Measurements from ENCODE around the gene OR2F2.

Gene OR2F2

DNA sequence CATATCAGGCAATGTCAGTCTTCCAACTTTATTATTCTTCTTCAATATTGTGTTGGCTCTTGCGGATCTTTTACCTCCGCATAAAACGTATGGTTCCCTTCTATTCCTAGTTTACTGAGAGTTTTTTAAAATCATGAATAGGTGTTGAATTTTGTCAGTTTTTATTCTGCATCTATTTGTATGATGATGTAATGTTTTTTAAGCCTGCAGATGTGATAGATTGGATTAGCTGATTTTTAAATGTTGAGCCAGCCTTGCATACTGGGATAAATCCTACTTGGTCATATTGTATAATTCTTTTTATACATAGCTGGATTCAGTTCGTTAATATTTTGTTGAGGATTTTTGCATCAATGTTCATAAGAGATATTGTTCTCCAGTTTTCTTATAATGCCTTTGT, 10.4 kb downstream of the OR2F2 start:
- H3K27ac Mint-ChIP-seq, result no peak overlapping the region
- ATAC-seq (replicated peaks) (no peak), DNase-seq (no peak)
- peaks cover 0 to 3% of the 10 kb centered on the region in 2 donors for H3K9me3 Mint-ChIP-seq
- H3K4me3 Mint-ChIP-seq, result no peak overlapping the region
- no peaks in the 10 kb centered on the region for H3K4me1 Mint-ChIP-seq
- peaks cover 24 to 25% of the 10 kb centered on the region in 2 donors for H3K27me3 Mint-ChIP-seq
- H3K36me3 Mint-ChIP-seq, result no peaks in the 10 kb centered on the region

DNA sequence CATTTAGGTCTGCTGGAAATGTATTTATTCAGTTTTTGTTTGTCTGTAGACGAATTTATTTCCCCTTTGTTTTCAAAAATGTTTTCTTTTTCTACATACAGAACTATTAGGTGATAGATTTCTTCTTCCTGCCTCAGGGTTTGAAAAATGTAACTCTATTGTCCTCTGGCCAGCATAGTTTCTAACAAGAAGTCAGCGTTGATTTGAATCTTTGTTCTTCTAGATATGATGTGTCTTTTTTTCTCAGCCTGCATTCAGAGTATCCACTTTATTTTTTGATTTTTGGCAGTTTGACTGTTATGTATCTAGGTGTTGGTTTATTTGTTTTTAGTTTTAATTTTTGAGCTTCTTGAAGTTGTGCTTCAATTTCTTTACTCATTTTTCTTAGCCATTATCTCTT, 12.1 kb downstream of the OR2F2 start:
- peaks cover 24 to 25% of the 10 kb centered on the region in 2 donors for H3K27me3 Mint-ChIP-seq
- no peak for ATAC-seq (replicated peaks)

DNA sequence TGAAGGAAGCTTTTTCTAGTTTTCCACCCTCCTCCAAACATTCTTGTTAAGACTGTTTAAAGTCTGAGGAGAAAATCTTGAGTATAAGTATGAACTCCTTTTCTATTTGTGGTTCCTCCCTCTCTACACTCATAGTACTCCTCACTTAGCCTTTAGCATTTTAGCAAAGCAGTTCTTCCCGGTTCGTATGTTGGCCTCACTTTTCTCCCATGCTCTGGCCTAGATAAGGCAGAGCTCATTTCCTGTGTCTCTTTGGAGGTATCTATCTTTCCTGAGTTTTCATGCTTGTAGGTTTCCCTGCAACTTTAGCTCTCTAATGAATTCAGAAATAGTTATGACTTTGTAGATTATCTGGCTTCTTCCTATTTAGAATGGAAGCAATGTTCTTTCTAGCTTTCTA, 13.7 kb downstream of the OR2F2 start:
- Mint-ChIP-seq H3K4me1 (no peaks in the 10 kb centered on the region), H3K4me3 (no peak overlapping the region), H3K27me3 (peaks cover 24 to 25% of the 10 kb centered on the region in 2 donors), H3K36me3 (no peaks in the 10 kb centered on the region), H3K9me3 (peaks cover 0 to 1% of the 10 kb centered on the region in 2 donors), H3K27ac (no peak overlapping the region)
- no peak for DNase-seq
- no peak for ATAC-seq (replicated peaks)

More for the DNA sequence above, 12.1 kb downstream of the OR2F2 start:
- Mint-ChIP-seq H3K4me1 (no peaks in the 10 kb centered on the region), H3K4me3 (no peak overlapping the region), H3K27ac (no peak overlapping the region), H3K36me3 (no peaks in the 10 kb centered on the region), H3K9me3 (peaks cover 0 to 1% of the 10 kb centered on the region in 2 donors)
- no peak for DNase-seq

DNA sequence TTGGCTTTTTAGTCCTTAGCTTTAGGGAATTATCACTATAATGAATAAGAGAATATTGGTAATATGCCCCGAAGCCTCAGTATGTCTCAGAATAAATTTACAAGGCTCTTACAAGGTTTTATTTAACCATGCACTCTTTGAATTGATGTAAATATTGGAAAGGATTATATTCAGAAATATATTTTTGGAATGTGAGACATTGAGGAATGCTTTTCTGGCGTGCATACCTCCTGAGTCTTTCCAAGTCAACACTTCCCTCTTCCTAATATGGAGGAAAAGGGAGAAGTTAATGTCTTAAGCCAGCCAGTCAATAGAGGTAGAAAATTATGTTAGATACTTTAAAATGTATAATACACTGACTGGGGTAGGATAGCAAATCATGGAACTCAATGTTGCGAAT, 18.4 kb downstream of the OR2F2 start:
- Mint-ChIP-seq H3K27me3 (peaks cover 16 to 24% of the 10 kb centered on the region in 2 donors), H3K36me3 (no peaks in the 10 kb centered on the region), H3K4me3 (no peak overlapping the region), H3K4me1 (no peaks in the 10 kb centered on the region), H3K27ac (no peak overlapping the region), H3K9me3 (no peaks in the 10 kb centered on the region)
- DNase-seq (no peak), ATAC-seq (replicated peaks) (no peak)

DNA sequence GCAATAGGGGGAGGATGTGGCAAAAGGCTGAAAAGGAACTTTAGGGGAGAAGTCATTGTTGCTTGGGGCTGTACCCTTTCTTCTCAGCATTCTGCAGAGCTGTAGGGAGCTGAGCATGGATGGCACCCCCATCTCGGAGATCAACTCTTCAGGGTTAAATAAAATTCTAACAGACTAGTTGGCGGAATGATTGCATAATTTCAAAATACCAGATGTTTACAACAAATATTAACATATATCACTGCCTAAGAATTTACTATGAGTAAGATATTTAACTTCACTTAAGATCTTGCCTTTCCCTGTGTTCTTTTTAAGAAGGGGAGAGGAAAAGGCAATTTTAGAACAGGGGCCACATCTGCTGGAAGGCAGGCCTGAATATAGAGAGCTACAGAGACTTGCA, 19.1 kb downstream of the OR2F2 start:
- Mint-ChIP-seq H3K27ac (no peak overlapping the region), H3K36me3 (no peaks in the 10 kb centered on the region), H3K27me3 (peaks cover 11 to 20% of the 10 kb centered on the region in 2 donors), H3K4me3 (no peak overlapping the region), H3K9me3 (no peaks in the 10 kb centered on the region), H3K4me1 (no peaks in the 10 kb centered on the region)
- no peak for DNase-seq
- ATAC-seq (replicated peaks), result no peak

DNA sequence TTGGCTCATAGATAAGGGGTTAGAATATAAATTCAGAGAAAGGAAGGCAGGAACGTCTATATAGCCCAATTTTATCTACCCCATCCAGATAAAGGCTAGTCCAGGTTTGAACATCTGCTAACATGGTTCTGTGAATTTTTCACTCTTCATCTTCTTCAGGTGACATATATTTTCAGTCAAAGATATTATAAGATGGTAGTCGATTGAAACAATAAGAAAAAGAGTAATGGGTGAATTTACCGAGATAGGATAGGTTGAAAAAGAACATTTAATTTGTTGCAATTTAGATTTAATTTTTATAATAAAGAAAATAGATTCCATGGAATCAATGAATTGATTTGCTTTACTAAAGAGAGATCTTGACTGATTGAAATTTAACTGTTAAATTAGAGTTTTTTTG, 19.5 kb downstream of the OR2F2 start, which contains the start of gene OR2F1:
TSS of gene OR2F1 (plus strand) at position 301 of the 400 bp plus-strand sequence. CDS start 5,127 bp downstream, outside the sequence.
- ATAC-seq (replicated peaks), result no peak
- H3K27me3 Mint-ChIP-seq, result peaks cover 7 to 16% of the 10 kb centered on the region in 2 donors

DNA sequence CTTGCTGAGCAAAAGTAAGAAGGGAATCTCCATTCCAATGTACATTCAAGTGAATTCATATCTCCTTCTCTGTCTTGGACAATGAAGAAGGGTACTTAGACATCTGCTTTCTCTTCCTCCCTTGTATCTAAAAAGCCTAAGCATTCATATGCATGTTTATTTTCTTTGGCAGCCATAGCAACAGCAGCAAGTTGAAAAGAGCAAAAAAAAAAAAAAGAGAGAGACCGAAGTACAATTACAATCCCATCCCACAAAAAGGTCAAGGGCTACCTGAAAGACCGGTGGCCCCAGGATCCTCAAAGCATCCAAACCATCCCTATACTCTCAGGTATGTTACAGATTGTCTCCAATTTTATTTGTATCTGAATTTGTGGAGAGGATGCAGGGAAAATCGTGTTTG, 23.7 kb downstream of the OR2F2 start:
- Mint-ChIP-seq H3K27ac (no peak overlapping the region), H3K9me3 (no peaks in the 10 kb centered on the region), H3K4me1 (no peaks in the 10 kb centered on the region), H3K36me3 (no peaks in the 10 kb centered on the region), H3K27me3 (peaks cover 14 to 25% of the 10 kb centered on the region in 2 donors), H3K4me3 (no peak overlapping the region)
- ATAC-seq (replicated peaks) (no peak), DNase-seq (no peak)

More for the DNA sequence above, 19.5 kb downstream of the OR2F2 start, which contains the start of gene OR2F1:
- Mint-ChIP-seq H3K4me3 (no peak within 1 kb of the TSS), H3K9me3 (no peaks in the 10 kb centered on the region), H3K4me1 (no peaks in the 10 kb centered on the region), H3K36me3 (no peaks in the 10 kb centered on the region), H3K27ac (no peak within 1 kb of the TSS)
- DNase-seq, result no peak

DNA sequence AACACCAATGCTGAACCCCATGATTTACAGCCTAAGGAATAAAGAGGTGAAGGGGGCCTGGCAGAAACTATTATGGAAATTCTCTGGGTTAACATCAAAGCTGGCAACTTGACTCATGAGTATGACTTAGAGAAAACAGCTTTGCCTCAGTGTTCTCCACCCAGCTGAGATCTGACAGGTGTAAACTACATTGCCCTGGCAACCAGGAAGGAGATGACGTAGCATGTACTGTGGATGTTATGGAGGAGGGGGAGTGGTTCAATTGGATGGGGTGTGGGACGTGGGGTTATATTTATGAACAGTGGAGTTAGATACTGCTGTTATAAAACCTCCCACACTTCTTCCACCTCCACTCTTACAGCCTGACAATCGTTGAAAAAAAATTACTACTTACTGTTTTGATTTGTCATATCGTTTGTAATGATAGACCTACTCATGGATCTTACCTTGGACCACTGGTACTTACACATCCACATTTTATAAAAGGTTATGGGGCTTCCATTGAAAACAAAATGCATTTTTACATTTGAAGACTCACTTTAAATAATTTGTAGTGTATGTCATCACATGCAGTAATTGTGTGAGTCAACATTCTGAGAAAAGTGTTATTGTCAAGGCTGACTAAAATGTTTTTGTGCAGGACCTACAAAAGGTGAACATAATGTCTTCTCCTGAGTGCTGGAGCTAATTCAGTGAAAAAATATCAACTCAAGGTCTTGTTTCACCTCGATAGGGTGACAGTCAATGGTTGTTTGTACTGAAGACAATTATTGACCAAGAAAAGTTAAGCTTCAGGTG, 26.0 kb downstream of the OR2F2 start:
- Mint-ChIP-seq H3K27me3 (peaks cover 14 to 18% of the 10 kb centered on the region in 2 donors), H3K36me3 (no peaks in the 10 kb centered on the region), H3K4me3 (no peak overlapping the region), H3K27ac (no peak overlapping the region), H3K4me1 (no peaks in the 10 kb centered on the region), H3K9me3 (no peaks in the 10 kb centered on the region)
- ATAC-seq (replicated peaks) (no peak), DNase-seq (no peak)

DNA sequence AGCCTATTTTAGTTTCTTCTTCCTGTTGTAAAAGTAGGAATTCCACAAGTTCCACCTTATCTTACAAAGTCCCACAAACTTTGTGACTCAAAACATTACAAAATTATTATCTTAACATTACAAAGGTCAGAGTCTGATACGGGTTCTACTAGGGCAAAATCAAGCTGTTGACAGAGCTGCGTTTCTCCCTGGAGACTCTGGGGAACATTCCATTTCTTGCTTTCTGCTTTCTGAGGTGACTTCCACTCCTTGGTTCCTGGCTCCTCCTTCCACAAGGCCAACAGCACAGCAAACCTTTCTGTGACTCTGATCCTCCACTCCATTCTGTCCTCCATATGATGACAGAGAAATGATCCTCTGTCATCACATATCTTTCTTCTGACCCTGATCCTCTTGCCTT, 30.2 kb downstream of the OR2F2 start:
- Mint-ChIP-seq H3K4me1 (no peaks in the 10 kb centered on the region), H3K36me3 (no peaks in the 10 kb centered on the region), H3K4me3 (no peak overlapping the region), H3K9me3 (no peaks in the 10 kb centered on the region), H3K27me3 (peaks cover 5 to 6% of the 10 kb centered on the region in 2 donors), H3K27ac (no peak overlapping the region)
- DNase-seq (no peak), ATAC-seq (replicated peaks) (no peak)

DNA sequence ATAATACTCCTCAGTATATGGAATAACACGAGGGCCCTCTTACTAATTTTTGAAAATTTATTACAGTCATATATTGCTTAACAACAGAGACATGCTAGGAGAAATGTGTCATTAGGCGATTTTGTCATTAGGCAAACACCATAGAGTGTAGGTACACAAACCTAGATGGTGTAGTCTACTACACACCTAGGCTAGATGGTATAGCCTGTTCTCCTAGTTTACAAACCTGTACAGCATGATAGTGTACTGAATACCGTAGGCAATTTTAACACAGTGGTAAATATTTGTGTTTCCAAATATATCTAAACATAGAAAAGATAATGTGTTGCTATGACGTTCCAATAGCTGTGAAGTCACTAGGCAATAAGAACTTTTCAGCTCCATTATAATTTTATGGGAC, 32.4 kb downstream of the OR2F2 start:
- Mint-ChIP-seq H3K9me3 (no peaks in the 10 kb centered on the region), H3K27ac (no peak overlapping the region), H3K4me1 (no peaks in the 10 kb centered on the region), H3K27me3 (peaks cover 5 to 8% of the 10 kb centered on the region in 2 donors), H3K4me3 (no peak overlapping the region), H3K36me3 (no peaks in the 10 kb centered on the region)
- DNase-seq (no peak), ATAC-seq (replicated peaks) (no peak)

DNA sequence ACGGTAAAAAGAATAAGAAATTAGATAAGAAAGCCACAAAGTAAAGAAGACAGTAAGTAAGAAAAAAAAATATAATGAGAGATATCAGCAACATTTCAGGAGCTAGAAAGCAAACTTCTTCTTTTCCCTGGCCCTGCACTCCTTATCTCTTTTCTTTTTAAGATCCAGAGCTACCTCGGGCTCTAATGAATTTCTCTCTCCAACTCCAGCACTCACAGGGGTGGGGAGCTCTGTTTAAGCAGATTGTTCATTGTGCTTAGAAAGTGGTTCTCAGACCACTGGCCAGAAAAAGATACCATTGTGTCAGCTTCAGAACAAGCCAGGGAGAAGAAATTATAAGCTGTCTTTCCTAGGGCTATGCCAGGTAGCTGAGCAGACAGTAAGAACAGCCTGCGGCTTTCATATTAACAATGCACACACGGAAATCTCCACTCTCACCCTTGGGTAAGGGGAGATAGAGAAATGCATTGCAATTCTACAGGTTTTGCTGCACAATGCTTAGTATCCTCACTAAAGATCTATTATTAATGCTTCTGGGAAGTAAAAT, 38.9 kb downstream of the OR2F2 start:
- Mint-ChIP-seq H3K9me3 (no peaks in the 10 kb centered on the region), H3K4me3 (no peak overlapping the region), H3K4me1 (no peaks in the 10 kb centered on the region), H3K36me3 (no peaks in the 10 kb centered on the region), H3K27ac (no peak overlapping the region), H3K27me3 (peaks cover 5 to 10% of the 10 kb centered on the region in 2 donors)
- ATAC-seq (replicated peaks) (no peak), DNase-seq (no peak)

DNA sequence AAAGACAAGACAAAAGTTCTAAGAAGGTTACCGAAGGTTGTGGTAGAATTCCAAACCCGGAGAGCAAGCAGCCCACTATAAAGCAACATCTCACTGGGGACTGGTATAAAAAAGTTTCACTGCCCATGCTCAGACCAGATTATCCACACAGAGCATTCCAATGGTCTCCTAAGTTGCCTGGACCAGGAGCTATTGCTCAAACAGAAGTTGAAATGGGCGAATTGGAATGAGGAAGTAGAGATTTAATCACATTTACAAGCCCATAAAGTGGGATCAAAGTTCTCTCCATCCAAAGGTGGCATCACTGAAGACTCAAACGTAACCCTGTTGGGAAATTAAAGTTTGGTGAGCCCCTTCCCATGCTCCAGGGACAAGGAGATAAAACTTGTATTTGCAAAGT, 39.4 kb downstream of the OR2F2 start:
- H3K27ac Mint-ChIP-seq, result no peak overlapping the region
- no peaks in the 10 kb centered on the region for H3K4me1 Mint-ChIP-seq
- H3K9me3 Mint-ChIP-seq, result no peaks in the 10 kb centered on the region
- ATAC-seq (replicated peaks) (no peak), DNase-seq (no peak)
- H3K27me3 Mint-ChIP-seq, result peaks cover 5 to 10% of the 10 kb centered on the region in 2 donors
- no peak overlapping the region for H3K4me3 Mint-ChIP-seq
- no peaks in the 10 kb centered on the region for H3K36me3 Mint-ChIP-seq

DNA sequence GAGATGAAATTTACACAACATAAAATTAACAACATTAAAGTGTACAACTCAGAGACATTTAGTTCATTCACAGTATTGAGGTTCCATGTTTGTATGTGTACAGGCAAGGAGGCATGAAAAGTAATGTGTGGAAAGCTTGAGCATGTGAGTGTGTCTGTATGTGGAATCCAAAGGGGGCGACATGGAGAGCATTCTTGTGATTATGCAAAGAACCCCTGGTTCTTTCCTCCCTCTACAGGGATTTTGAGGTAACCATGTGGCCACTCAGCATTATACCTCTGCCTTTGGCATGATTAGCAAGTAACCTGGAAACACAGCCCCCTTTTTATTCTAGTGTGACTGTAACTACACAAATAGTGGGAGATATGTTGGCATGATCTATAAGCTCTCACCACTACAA, 40.6 kb downstream of the OR2F2 start:
- no peak overlapping the region for H3K4me3 Mint-ChIP-seq

DNA sequence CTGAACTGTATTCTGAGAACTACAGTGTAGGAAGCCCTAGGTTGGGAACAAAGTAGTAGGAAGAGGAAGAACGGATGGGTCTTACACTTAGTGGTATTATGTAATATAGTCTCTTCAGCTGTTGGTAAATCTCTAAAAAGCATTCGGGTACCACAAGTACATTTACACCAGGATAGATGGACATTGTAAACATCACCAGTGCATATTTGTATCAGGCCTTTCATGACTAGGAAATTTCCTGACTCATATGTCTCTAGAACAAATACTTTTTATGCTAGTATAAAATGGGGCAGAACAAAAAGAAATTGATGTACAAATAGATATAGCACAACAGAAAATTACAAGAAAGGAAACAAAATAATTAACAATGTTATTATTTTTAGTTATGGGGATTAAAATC, 43.6 kb downstream of the OR2F2 start:
- ATAC-seq (replicated peaks) (no peak), DNase-seq (no peak)
- Mint-ChIP-seq H3K36me3 (no peaks in the 10 kb centered on the region), H3K9me3 (no peaks in the 10 kb centered on the region), H3K27me3 (peaks cover 4 to 9% of the 10 kb centered on the region in 2 donors), H3K4me3 (no peak overlapping the region), H3K27ac (no peak overlapping the region), H3K4me1 (no peaks in the 10 kb centered on the region)

More for the DNA sequence above, 40.6 kb downstream of the OR2F2 start:
- no peak for DNase-seq
- Mint-ChIP-seq H3K9me3 (no peaks in the 10 kb centered on the region), H3K27ac (no peak overlapping the region), H3K27me3 (peaks cover 5 to 10% of the 10 kb centered on the region in 2 donors), H3K4me1 (no peaks in the 10 kb centered on the region), H3K36me3 (no peaks in the 10 kb centered on the region)
- no peak for ATAC-seq (replicated peaks)

DNA sequence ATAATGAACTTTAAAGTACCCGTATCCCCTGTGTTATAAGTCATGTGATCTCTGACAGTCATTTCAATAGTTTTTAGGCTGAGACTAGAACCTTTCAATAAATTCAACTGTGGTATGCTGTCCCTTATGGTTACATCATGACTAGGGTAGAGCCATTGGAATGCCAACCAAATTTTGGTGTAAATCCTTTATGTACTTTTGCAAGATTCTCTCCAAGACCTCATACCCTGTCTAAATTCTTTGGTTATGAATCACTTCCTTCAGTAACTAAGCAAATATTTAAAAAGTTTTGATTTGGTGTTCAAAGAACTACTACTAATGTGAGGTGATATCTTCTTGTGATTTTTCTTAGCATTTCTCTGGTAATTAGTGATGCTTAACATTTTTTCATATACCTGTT, 44.3 kb downstream of the OR2F2 start:
- no peaks in the 10 kb centered on the region for H3K36me3 Mint-ChIP-seq
- no peak for DNase-seq
- no peaks in the 10 kb centered on the region for H3K4me1 Mint-ChIP-seq
- no peak overlapping the region for H3K4me3 Mint-ChIP-seq
- H3K27ac Mint-ChIP-seq, result no peak overlapping the region
- peaks cover 4 to 9% of the 10 kb centered on the region in 2 donors for H3K27me3 Mint-ChIP-seq
- no peaks in the 10 kb centered on the region for H3K9me3 Mint-ChIP-seq
- ATAC-seq (replicated peaks), result no peak
